ENCODE data around the gene DOCK10.

- TF ChIP-seq, protein P1, sequence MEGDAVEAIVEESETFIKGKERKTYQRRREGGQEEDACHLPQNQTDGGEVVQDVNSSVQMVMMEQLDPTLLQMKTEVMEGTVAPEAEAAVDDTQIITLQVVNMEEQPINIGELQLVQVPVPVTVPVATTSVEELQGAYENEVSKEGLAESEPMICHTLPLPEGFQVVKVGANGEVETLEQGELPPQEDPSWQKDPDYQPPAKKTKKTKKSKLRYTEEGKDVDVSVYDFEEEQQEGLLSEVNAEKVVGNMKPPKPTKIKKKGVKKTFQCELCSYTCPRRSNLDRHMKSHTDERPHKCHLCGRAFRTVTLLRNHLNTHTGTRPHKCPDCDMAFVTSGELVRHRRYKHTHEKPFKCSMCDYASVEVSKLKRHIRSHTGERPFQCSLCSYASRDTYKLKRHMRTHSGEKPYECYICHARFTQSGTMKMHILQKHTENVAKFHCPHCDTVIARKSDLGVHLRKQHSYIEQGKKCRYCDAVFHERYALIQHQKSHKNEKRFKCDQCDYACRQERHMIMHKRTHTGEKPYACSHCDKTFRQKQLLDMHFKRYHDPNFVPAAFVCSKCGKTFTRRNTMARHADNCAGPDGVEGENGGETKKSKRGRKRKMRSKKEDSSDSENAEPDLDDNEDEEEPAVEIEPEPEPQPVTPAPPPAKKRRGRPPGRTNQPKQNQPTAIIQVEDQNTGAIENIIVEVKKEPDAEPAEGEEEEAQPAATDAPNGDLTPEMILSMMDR (IDR thresholded peaks at IDR 0.05) = no peak
- no peak for TF ChIP-seq POLR2A (IDR thresholded peaks at IDR 0.05)
These were observed 307.3 kb downstream of the DOCK10 start for GRCh38 chr2:224734949-224735348.

Data from testis (tissue), 2 donors.